AG08396 (cell line): ENCODE results near the gene GALNS.

ENCODE experiments used
- DNase-seq: peaks from one replicate; pipeline ENCODE4 v3.0.0; 2012; ENCODE audit warnings: low spot score, mixed read lengths

The GALNS gene

DNA sequence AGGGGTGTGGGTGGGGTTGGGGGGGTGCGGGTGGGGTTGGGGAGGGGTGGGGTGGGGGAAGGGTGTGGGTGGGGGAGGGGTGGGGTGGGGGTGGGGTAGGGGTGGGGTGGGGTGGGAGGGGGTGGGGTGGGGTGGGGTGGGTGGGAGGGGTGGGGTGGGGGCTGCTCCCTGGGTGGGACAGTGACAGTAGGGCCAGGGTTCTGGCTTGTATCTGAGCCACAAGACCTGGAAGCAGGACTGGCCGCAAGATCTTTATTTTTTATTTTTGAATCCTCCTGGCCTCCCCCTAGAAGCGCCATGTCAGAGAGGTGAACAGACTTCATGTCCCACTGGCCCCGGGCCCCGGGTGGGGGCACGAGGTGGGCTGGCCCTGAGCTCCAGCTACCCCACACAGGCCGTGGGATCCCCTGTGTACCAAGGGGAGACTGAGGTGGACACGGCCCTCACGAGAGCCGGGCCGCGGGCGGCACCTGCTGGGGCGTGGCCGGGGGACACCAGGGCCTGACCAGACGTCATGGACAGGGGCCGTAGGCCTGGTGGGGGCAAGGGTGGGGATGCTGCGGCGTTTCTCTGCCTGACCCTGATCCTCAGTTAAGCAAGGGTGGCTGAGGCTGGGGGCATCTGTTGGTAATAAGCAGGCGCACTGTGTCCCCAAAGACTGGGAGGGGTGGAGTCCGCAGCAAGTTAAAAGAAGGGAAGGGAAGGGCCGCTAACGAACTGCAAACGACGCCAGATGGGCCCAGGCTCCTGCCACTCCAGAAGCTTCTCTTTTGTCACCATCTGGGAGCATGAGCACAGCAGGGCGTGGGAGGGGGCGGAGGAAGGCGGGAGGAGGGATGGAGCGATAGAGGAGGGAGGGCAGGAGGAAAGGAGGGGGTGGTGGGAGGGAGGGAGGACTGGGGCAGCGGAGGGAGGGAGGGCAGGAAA is 32.0 kb upstream of the GALNS start:
- no peak for DNase-seq

DNA sequence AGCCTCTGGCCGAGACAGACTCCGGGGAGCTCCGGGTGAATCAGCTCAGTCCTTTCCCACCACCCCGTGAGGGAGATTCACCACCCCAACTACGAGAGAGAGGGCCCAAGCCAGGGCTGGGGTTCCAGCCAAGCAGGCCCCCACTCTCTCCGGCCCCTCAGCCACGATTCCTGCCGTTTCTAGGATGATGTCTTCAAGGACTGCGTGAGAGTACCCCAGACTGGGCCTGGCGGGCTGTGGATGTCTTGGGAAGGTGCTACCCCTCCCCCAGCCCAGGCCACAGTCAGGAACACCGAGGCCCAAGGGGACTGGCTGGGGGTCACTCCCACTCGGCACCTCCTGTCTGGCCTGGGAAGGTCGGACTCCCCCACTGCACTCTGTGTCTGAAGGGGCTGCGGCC is 31.3 kb upstream of the GALNS start:
- DNase-seq = no peak

DNA sequence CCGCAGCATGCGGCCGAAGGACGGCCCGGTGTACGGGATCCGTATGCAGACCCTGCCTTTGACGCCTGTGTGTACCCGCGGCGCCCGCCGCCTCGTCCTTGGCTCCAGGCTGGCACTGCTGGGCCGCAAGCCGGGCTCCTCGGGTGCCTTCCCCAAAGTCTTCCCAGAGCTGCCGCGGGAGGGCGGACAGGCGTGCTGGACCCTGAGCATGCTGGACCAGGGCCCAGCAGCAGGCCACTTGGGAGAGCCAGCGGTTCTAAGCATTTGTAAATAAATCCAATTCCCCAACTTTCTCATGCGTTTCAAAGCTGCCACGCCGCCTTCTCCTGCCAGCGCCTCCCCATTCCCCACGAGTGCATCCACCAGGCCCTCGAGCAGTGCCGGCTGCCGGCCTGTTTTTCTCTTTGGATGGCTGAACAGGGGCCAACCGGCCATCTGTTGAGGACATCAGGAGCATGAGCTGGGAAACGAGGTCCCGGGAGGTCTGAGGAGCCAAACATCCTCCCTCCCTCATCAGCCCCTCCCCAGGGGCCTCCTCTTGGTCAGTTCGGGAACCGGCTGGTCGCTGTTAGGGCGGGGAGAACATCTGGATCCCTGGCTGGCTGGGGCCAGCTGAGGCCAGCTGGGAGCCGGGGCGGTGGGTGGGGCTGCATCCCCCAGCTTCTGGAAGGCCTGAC is 30.2 kb upstream of the GALNS start:
- DNase-seq = peak; percentile 67

DNA sequence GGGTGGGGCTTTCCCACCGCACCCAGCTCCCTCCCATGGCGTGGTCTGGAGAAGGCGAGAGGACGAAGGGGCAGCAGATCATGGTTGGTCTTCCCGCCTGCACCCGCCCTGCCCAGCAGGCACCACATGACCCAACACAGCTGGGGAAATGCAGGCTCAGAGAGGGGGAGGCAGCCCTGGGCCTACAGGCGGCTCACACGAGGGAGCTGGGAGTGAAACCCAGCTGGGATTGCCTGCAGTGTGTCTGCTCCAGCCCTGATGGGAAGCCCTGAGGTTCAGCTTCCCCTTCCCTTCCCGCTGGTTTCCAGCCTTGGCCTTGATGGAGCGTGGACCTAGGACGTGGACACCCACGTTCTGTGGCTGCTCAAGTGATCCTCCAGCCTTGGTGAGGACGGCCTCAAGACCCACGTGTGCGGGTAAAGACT is 29.7 kb upstream of the GALNS start:
- DNase-seq = no peak

DNA sequence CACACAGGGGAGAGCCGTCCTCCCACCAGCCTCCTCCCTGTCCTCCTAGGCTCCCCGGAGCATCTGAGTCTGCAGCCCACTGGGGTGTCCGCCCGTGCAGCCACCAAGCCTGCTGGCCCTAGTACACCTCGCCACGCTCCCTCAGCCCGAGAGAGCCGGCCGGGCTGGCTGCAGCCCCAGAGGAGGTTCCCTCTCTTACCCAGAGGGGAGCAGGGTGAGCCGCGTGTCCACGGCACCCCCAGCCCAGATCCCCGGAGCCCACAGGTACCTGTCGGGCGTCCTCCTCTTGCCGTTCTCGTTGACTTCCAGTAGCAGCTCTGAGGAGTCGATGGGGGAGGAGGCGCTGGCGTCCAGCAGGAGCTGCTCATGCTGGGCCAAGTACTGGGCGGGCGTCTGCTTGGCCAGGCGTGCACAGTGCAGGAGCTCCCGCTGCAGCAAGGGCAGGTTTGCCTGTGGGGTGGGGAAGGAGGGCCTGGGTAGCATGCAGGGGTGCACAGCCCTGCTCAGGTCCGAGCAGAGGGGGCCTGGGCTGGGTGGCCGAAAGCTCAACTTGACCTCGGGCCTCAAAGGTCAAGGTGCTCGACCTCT is 29.0 kb upstream of the GALNS start:
- no peak for DNase-seq

DNA sequence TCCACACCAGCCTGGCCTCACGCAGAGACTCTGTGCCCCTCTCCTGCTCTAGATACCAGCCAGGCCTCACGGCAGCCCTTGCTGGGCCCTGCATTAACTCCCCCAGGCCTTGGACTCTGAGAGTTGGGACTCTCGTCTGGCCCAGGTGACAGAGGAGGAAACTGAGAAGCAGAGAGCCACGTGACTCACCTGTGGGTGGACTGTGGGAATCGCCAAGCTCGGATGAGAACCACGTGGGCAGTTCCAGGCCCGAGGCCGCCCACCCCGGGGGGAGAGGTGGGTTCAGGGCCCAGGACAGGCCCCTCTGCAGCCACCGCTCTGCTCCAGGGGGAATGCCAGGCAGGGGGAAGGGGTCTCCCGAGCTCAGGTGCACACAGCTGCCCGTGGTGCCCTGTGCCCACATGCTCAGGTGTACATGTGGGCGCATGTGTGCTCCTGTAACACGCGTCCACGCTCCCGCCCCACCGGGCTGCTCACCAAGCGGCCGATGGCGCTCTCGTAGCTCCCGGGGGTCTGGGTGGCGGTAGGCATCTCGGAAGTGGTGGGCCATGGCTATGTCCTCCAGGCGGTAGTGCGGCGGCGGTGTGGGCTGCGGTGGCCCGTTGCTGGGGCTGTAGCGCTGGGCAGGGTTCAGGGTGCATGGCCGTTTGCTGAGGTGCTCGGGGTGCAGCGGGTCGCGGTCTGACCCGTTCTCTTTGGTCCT is 28.0 kb upstream of the GALNS start:
- DNase-seq = no peak

DNA sequence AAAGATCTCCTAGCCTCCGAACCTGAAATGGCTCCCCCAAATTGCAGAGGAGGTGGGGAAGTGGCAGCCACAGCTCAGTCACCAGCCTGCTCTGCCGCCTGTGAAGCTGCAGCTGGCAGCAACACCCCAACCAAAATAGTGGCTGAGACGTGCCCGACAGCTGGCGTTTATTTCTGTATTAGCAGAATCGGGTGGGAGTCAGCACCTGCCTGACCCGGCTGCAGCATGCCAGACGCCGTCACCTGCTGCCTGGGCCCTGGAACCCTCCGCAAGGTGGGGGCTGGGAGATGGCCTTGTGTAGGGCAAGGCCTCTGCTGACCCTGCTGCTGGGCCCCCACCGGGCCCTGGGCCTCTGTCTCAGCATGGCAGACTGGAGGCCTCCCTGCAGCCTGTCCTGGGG is 27.2 kb upstream of the GALNS start:
- no peak for DNase-seq

DNA sequence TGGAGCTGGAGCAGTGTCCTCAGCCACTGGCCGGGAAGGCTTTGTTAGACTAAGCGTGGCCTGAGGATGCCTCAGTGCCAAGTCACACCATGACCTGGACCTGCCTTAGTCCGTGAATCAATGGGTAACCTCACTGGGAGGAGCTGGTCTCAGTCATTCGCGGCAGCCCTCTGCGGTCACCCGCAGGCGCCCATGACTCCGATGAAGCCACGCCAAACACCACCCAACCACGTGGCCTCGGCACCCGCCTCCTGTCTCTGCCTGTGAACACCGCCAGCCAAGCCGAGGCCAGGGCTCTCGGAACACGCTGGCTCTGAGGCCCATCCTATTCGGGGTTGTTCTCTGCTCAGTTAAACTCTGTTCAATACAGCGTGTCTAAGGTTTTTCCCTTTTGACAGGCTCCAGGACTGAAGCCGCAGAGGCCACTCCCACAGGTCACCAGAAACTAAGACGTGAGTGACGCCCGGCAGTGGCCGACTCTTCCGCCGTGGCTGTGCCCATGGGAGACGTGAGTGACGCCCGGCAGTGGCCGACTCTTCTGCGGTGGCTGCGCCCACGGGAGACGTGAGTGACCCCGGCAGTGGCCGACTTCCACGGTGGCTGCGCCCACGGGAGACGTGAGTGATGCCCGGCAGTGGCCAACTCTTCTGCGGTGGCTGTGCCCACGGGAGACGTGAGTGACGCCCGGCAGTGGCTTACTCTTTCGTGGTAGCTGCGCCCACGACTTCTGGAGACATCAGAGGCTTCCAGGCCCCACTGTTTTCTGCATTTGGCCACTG is 26.6 kb upstream of the GALNS start:
- no peak for DNase-seq

DNA sequence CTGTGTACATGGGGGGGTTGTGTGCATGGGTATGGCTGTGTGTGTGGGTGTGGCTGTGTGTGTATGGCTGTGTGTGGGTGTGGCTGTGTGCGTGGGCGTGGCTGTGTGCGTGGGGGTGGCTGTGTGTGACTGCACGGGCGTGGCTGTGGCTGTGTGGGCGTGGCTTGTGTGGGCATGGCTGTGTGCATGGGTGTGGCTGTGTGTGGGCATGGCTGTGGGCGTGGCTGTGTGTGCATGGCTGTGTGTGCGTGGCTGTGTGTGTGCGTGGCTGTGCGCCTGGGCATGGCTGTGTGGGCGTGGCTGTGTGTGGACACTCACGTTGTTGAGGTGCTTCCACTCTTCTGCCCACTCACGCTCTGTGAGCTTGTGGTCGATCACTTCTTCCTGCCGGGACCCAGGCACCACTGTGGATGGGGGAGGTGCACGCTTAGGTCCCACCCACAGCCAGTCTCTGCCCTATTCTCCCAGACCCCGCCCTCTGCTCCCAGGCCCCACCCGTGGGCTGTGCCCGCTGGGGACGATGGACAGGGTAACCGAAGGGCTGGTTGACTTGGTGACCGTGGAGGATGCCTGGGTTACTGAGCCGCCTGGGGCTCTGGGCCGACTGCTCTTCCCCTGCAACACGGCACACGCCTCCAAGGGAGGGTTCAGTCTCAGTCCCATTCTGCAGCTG is 25.7 kb upstream of the GALNS start:
- no peak for DNase-seq

DNA sequence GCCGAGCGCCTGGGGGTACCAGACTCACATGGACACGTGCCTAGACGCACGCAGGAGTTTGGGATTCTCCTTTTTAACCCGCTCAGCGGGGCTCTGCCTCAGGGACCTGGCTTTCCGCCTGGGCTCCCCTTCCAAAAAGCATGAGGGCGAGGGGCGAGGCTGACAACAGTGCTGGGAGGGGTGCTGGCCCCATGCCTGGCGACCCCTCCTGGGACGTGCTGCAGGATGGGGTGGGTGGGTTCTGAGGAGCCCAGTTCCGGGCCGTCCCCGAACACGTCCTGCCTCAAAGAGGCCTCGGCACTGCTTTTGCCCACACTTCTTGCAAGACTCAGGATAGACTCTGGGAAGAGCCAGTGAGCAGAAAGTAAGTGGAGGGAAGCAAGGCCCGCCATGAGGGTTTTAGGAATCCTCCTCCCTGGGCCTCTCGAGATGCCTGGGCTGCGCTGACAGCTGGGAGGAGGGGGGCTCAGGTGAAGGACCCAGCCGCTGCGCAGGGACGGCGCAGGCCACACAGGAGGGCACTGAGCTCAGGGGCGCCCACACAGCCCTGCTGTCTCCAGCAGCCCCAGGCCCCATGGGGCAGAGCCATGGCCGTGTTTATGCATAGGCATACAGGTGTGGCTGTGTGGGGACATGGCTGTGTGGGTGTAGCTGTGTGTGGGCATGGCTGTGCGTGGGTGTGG is 25.1 kb upstream of the GALNS start:
- DNase-seq = no peak

DNA sequence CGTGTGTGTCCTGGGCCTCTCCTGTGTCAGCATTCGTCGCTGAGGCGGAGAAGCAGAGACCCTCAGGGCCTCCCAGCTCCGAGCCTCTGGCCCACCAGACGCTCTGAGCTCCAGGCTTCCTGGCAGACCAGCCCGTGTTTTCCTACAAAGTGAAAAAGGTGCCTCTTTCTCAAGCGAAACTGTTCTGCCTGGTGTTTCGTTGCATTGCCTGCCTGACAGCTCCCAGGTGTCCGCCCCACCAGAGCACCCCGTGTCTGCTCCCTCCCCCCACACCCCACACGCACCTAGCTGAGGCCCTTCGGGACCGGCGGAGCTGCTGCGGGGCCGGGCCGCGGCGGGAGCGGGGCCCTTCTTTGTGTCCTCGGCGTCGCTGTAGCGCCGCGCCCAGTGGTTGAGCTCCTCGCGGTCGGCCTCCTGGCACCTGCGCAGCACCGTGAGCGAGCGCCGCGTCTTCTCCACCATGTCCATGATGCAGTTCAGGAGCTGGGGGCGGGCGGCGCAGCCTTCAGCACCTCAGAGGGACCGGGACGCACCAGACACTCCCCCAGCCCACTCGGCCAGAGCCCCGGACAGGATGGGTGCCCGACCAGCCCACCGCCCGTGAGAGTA is 24.4 kb upstream of the GALNS start:
- DNase-seq = no peak

DNA sequence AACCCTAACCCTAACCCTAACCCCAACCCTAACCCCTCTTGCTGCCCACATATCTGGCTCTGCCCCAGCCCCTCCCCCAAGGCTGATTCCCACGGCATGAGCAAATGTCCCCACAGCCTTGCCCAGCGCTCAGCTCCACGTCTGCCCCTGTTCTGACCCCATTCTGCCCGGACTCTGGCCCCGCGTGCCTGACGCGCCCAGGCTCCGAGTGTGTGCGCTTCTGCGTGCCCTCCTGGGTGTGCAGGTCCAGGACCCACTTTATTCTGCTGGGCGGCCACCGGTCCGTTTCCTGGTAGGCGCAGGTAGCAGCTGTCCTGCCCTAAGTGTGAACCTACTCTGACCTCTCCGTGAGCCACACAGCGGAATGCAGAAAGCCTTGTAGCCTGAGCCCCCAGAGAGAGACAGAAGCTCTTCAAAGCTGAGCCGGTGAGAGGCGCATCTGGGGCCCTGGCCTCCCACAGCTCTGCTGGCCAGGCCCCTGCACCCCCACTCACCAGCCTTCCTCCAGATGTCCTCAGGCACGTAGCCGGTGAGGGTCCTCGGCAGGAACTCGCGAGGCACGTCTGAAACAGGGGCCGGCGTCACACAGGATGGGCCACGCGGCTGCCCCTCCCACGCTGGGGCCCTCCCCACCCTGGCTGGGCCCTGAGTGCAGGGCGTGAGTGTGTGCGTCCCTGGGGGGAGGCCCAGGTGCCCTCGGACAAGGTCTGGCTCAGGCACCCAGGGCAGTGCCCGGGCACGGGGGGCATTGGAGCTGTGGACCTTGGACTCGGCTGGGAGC is 23.7 kb upstream of the GALNS start:
- DNase-seq = no peak

DNA sequence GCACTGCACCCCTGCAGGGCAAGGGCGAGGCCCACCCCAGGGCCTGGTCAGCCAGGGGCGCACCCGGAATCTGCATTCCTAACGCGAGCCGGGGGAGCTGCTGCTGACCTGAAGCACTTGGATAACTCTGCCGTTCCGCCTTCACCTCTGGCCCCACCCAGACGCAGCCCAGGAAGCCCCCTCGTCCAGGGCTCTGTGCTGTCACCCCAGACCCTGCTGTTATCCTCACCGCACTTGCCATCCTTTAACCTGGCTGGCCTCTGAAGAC is 23.0 kb upstream of the GALNS start:
- no peak for DNase-seq

DNA sequence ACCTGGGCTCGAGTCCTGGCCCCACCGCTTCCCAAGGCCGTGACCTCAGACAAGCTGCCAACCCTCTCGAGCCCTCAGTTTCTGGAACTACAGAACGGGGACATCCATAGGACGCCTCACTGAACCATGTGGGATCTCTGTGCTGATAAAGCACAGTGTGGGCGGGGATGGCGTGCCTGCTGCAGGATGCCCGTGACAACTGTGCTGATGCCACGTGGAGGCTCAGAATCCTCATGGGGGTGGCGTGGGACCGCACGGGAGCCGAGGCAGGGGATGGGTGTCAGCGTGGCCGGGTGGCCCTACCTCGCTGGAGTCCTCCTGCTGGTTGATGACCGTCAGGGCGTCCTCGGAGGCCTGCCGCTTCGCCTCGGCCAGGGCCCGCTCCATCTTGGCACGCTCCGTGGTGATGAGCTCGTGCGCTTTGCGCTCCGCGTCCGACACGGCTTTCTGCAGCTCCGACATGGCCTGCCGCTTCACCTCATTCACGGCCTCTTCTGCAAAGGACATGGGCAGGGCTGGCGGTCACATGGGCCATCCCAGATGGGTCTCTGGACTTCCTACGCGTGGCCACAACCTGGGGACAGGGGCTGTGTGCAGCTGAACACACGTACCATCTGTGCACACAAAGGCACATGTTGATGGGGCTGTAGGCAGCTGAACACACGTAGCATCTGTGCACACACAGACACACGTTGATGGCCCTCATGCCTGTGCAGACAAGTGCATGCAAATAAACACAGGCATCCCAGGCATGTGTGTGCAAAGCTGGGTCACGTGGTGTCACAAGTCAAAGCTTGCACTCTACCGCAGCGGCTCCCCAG is 22.4 kb upstream of the GALNS start:
- DNase-seq = no peak

DNA sequence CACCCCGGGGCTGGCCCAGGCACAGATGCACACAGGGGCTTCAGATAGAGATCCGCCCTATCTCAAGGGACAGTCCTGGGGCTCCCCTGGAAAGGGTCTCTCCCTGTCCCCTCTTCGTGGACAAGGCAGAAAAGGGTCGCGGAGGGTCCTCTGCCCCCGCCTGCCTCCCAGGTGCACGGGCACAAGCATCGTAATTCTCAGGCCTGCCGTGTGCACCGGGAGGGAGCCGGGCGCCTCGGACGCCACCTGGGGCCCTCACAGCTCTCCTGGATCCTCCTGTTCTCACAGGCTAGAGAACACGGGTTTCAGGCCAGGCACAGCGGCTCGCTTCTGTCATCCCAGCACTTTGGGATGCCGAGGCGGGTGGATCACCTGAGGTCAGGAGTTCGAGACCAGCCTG is 21.6 kb upstream of the GALNS start:
- no peak for DNase-seq

DNA sequence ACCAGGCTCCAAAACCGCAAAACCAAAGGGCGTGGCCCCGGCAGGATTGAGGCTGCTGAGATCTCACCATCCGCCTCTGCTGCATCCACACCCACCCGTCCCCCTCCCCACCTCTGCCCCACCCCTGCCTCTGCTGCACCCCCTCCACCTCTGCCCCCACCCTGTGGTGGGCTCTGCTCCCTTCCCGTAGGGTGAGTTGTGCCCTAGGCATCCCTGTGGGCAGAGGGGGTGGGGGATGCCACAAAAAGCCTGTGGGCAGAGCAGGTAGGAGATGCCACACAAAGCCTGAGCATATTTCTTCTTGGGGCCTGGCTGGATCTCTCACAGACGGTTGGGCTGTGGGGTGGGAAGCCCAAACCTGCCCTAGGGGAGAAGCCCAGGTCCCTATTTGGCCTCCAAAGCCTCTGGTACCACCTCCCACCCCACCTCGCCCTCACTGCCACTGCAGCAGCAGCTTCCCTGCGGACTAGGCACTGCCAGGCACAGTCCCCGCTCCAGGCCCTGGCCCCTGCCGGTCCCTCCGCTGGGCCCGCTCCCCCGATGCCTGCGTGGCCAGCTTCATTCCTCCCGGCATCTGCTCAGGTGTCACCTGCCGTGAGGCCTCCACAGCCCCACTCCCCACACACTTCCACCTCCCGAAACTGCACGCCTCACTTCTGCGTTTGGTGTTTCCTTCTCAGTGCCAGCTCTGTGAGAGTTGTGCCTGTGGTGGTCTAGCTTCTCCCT is 21.0 kb upstream of the GALNS start:
- DNase-seq = no peak

DNA sequence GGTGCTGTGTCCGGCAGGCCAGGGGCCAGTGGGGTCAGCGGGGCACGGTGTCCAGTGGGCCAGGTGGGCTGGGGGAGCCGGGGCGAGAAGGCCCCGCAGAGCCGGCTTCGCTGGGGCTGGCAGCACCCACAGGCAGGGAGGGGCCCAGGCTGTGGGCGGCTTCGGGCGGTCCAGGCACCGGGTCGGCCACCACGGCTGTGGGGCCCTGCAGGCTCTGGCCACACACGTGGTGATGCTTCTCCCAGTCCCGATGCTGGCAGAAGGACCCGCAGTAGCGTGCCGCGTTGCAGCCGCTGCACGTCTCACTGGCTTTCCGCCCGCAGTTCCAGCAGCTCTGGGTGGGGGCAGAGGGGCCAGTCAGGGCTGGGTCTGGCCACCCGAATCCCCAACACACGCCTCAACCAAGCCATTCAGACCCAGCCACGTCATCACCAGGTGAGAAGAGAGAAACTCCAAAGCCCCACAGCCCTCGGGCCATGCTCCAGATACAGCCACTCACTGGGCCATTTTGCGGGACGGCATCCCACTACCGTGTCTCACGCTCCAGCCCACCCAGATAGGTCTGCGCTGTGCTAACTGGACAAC is 20.3 kb upstream of the GALNS start:
- DNase-seq = no peak
